PFSK-1 (cell line): ENCODE measurements around the gene SSTR3.

ENCODE experiments used
- POLR2AphosphoS5 ChIP-seq: IDR thresholded peaks from 2 replicates; pipeline ENCODE4 v1.6.1; 2012; ENCODE audit warnings: low read depth, mild to moderate bottlenecking, control low read depth, low read length, moderate library complexity
- SIN3A ChIP-seq: IDR thresholded peaks from 2 replicates; pipeline ENCODE4 v1.6.1; 2012; ENCODE audit warnings: mild to moderate bottlenecking, low read length, moderate library complexity, borderline replicate concordance; ENCODE audit not compliant: insufficient read depth
- TAF1 ChIP-seq: IDR thresholded peaks from 2 replicates; pipeline ENCODE4 v1.6.1; 2012; ENCODE audit warnings: low read length, control low read depth, borderline replicate concordance; ENCODE audit not compliant: insufficient read depth
- TF ChIP-seq, protein P1 (sequence below), 2 experiments: IDR thresholded peaks; 2 replicates each; pipeline versions ENCODE4 v1.6.1 to v1.8.0; 2011 to 2012; ENCODE audit warnings: low read depth in 2 of 2, low read length in 2 of 2, control low read depth in 1 of 2, inconsistent platforms in 1 of 2, mild to moderate bottlenecking in 1 of 2, moderate library complexity in 1 of 2; ENCODE audit not compliant: insufficient read depth in 1 of 2

DNA sequence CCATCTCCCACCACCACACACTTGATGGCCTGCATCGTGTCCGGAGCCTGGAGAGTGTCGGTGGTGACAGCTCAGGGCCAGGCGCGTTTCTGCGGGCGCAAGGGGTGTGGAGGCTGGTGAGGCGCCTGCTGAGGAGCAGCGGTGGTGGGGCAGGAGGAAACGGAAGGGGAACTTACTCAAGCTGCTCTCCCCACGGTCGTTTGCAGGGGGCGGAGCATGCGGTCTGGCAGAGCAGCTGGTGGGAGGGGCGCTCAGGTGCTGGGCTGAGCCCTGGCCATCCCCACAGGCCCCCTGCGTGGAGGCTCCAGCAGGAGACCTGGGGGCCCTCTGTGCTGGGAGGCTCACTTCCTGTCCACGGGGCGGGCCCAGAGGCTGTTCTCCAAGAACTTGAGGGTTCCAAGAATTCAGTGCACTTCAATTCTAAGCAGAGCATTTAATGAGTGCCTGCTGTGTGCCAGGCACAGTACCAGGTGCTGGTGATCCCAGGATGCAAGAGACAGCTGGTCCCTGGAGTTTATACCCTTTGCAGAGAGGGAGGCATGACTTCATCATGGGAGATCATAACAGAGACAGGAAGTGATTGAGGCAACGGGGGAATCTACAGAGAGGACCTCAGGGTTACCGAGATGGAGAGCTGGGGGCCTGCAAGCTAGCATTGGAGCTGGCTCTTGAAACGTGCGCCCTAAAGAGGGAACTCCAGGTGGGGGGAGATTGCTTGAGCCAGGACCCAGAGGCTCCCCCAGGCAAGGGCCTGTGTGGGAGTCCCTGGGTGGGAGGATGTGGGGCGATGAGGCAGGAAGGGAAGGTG lies 32.0 kb upstream of the SSTR3 start, which contains the start of gene RAC2:
- TF ChIP-seq TAF1 (no peak), POLR2AphosphoS5 (no peak), SIN3A (no peak)
- TF ChIP-seq, protein P1, sequence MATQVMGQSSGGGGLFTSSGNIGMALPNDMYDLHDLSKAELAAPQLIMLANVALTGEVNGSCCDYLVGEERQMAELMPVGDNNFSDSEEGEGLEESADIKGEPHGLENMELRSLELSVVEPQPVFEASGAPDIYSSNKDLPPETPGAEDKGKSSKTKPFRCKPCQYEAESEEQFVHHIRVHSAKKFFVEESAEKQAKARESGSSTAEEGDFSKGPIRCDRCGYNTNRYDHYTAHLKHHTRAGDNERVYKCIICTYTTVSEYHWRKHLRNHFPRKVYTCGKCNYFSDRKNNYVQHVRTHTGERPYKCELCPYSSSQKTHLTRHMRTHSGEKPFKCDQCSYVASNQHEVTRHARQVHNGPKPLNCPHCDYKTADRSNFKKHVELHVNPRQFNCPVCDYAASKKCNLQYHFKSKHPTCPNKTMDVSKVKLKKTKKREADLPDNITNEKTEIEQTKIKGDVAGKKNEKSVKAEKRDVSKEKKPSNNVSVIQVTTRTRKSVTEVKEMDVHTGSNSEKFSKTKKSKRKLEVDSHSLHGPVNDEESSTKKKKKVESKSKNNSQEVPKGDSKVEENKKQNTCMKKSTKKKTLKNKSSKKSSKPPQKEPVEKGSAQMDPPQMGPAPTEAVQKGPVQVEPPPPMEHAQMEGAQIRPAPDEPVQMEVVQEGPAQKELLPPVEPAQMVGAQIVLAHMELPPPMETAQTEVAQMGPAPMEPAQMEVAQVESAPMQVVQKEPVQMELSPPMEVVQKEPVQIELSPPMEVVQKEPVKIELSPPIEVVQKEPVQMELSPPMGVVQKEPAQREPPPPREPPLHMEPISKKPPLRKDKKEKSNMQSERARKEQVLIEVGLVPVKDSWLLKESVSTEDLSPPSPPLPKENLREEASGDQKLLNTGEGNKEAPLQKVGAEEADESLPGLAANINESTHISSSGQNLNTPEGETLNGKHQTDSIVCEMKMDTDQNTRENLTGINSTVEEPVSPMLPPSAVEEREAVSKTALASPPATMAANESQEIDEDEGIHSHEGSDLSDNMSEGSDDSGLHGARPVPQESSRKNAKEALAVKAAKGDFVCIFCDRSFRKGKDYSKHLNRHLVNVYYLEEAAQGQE (IDR thresholded peaks at IDR 0.05; ENCODE audit: insufficient read depth in 1 of 2, low read depth in 2 of 2, low read length in 2 of 2), result no peak
